GM19240 (cell line): Measurements from ENCODE around the gene CDH7.

Experiments used
- DNase-seq: peaks from one replicate; pipeline ENCODE4 v3.0.0; 2011; ENCODE audit warnings: low spot score; ENCODE audit not compliant: insufficient read length

Gene CDH7

DNA sequence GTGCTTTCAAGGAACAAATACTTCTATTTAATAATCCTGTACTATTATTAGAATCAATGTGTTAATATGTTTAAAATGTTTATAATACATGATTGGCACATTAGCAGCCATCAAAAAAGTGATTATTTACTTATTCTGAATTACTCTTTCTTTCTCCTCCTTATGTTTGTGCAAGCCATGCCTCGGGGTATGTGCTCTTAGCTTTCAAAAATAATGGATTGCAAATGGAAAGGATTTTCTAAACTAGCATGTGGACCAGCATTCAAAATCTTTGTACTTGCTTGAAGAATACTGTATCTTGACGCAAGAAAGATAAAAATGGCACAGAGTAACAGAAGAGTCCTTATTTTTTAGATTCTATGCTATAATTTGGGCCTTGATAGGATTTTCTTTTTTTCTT lies 156.5 kb downstream of the CDH7 start:
- DNase-seq, result no peak

DNA sequence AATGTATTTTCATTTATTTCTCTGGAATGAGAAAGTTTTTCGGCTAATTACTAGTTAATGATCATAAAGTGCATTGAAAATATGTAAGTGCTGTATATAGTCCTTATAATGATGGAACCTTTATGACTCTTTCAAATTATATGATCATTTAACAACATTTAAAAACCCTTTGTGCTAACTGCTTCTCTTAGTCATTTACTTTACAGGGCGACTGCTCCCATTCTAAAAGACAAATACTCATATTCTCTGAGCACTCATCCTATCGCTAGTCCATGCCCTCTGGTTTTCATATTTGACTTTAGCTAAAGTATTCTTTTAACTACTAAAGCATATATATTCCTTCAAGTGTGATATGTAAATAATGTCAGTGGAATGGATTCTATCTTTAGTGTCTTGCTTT lies 168.2 kb downstream of the CDH7 start:
- DNase-seq, result no peak

DNA sequence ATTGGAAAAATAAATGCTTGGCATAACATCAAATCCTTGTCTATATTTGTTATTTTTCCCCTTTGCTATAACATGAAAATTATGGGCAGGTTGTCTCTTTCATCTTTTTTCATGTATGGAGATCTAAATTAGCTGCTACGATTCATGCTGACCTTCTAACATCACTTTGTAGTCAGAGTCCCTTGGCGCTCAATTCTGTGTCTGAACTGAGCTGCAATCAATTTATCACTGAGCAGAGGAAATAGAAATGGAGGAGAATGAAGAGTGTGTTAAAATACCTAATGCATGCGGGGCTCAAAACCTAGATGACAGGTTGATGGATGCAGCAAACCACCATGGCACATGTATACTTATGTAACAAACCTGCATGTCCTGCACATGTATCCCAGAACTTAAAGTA lies 168.9 kb downstream of the CDH7 start:
- DNase-seq, result no peak

DNA sequence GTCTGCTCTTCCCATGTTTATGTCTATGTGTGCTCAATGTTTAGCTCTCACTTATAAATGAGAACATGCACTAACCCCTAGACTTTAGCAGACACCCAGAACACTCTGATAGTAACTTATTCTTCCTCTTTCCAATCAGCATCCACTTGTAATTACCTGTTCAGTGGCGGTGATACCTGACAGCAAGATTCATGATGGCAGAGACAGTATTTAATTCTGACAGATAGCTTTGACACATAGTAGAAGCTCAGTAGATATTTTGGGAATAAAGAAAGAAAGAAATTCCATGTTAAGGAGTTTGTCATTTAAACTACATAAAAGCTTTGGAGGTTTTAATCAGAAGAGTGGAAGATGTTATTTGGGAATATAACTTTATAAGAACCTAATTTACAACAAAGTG lies 171.3 kb downstream of the CDH7 start:
- no peak for DNase-seq

DNA sequence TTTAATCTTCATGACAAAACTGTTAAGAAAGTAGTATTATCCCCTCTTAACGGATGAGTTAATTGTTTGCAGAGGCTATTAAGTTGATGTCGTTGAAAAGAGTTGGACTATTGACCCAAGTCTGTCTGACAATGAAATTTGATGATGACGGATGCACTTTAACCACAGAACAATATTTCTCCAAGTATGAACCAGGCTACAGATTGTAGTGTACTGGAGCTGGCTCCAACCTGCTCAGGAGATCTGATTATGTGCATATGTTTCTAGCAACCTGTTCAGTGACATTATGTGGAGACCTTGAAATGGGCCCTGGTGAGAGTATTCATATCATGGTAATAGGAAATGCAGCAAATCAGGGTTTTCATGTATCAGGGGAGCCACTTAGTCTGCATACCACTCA lies 174.1 kb downstream of the CDH7 start:
- no peak for DNase-seq

DNA sequence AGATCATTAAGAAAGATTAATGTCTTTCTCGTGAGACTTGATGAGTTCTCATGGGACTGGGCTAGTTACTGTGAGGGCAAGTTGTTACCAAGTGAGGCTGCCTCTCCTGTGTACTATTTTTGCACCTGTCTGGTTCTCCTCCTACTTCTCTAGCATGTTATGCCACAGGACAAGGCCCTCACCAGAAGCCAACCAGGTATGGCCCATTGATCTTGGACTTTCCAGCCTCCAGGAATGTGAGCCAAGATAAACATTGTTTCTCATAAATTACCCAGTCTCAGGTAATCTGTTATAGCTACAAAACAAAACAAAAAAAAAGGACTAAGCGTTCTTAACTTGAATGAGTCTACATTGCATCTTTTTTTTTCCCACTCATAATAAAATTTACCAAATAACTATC lies 184.1 kb downstream of the CDH7 start:
- no peak for DNase-seq

DNA sequence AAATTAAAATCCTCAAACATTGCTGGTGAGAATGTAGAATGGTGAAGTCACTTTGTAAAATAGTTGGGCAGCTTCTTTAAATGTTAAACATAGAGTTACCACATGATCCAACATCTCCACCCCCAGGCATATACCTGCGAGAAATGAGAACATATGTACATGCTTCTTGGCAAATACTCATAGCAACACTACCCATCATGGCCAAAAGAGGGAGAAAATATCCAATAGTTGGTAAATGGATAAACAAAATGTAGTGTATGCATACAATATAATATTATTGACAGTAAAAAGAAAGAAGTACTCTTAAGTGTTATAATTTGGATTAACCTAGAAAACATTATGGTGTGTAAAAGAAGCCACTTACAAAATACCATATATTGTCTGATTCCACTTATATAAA lies 185.9 kb downstream of the CDH7 start:
- DNase-seq, result no peak

DNA sequence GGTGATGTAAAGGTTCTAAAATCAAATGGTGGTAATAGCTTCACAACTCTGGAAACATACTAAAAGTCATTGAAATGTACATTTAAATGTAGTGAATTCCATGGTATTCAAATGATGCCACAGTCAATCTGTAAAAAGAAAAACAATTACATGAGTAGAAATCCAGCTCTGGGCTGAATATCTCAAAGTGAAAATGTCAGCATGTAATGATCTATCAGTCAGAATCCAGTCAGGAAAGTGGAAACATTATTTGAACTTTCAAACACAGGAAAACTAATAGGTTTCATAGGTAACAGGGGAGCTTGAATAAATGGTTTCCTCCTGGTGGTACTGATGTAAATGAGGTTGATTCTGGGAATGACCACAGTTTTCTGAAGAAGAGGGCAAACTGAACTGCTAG lies 186.4 kb downstream of the CDH7 start:
- DNase-seq, result no peak

DNA sequence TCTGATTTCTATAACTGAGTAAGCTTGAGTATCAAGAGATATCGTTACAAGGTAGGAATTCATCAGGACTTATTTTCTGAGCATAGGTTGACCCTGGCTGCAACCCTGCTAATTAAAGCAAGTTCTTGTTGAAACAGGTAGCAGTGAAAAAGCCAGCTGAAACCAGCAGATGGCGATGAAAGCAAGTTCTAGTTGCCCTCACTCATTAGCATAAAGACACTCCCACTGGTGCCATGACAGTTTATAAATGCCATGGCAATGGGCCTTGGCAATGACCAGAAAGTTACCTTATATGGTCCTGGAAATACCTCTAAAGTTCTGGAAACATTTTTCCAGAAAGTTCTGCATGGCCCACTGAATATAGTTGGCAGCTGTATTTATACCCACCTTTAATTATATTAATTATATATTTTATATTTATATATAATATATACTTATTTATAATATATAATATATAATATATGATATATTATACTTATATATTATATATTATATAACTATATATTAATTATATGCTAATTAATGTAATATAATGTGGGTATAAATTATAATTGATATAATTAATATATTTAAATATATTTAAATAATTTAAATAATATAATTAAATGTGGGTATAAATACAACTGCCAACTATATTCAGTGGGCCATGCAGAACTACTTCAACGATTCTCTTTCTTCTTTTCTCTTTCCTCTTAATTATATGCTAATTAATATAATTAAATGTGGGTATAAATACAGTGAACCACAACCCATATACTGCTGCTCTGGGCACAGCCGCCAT lies 188.0 kb downstream of the CDH7 start:
- DNase-seq, result no peak
